ENCODE data around the gene XDH.

GRCh38 chr2:31297751-31298150 lies 116.8 kb downstream of the XDH start:
- TF ChIP-seq, protein P1, sequence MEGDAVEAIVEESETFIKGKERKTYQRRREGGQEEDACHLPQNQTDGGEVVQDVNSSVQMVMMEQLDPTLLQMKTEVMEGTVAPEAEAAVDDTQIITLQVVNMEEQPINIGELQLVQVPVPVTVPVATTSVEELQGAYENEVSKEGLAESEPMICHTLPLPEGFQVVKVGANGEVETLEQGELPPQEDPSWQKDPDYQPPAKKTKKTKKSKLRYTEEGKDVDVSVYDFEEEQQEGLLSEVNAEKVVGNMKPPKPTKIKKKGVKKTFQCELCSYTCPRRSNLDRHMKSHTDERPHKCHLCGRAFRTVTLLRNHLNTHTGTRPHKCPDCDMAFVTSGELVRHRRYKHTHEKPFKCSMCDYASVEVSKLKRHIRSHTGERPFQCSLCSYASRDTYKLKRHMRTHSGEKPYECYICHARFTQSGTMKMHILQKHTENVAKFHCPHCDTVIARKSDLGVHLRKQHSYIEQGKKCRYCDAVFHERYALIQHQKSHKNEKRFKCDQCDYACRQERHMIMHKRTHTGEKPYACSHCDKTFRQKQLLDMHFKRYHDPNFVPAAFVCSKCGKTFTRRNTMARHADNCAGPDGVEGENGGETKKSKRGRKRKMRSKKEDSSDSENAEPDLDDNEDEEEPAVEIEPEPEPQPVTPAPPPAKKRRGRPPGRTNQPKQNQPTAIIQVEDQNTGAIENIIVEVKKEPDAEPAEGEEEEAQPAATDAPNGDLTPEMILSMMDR (IDR thresholded peaks at IDR 0.05), result no peak
- TF ChIP-seq POLR2A (IDR thresholded peaks at IDR 0.05), result no peak
